Urothelium cell line (cell line): ENCODE results near the gene BACE1.
"Not testable (repeated sequence)": the region's sequence is repeated elsewhere in the genome, so short reads cannot be mapped to it uniquely, and the experiment has no call there.

Experiments used
- DNase-seq: peaks from one replicate; pipeline ENCODE4 v3.0.0; 2011; ENCODE audit warnings: low spot score, mixed read lengths
- FAIRE-seq: peaks from 2 replicates; lab custom pipeline; 2011; peaks lifted over from hg19 to GRCh38; lab: Jason Lieb, UNC

The BACE1 gene

GRCh38 chr11:117316197-117316961, at the start of gene BACE1:
BACE1 (minus strand) TSS chr11:117316256; CDS start chr11:117315795, 461 bp downstream.
- FAIRE-seq (peak; percentile 62), DNase-seq (peak; percentile 86)

GRCh38 chr11:117361432-117361831, 45.4 kb upstream of the BACE1 start:
- DNase-seq (no peak), FAIRE-seq (no peak)

GRCh38 chr11:117356126-117356890, 40.3 kb upstream of the BACE1 start:
- FAIRE-seq (no peak), DNase-seq (no peak)

GRCh38 chr11:117354550-117354949, 38.5 kb upstream of the BACE1 start:
- FAIRE-seq (no peak), DNase-seq (no peak)

DNA sequence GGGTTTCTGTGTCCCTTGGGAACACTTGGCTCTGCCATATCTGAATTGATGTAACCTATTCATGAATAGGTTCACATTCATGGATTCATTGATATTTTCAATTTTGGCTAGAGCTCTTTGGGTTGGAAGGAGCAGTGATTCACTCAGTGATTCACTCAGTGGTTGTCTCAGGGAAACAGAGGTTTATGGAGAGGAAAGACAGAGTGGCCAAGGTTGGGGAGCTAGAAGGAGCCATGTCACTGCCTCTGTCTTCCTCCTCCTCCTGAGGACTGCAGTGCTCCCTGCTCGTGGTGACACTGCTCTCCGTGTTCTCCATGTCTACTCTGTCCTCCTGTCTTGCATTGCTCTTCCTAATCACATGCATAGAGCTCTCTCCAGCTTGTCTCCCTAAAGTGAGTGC, 29.0 kb upstream of the BACE1 start:
- DNase-seq = no peak
- FAIRE-seq = no peak

GRCh38 chr11:117337076-117337475, 21.0 kb upstream of the BACE1 start:
- FAIRE-seq (no peak), DNase-seq (no peak)

- no peak for FAIRE-seq
Observed at GRCh38 chr11:117335399-117335798, 19.3 kb upstream of the BACE1 start.

DNA sequence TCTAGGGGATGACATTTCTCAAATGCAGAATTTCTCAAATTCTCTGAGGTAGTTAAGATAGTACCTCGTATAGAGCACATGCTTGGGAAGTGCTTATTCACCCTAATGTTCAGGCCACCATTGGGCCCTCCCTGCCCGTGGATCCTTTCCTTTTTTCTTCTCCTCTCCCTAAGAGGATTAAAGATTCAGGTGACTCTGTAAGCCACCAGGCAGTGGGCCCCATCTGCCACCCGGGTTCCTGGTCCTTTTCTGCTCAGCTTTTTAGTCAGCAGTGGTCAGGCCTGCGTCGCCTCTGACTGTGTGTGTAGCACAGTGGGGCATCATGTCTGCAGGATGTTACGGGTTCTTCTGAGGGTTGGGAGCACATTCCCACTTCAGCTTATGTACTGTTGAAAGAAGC, 18.8 kb upstream of the BACE1 start:
- no peak for DNase-seq
- FAIRE-seq = no peak

More at GRCh38 chr11:117335399-117335798, 19.3 kb upstream of the BACE1 start:
- DNase-seq = no peak

DNA sequence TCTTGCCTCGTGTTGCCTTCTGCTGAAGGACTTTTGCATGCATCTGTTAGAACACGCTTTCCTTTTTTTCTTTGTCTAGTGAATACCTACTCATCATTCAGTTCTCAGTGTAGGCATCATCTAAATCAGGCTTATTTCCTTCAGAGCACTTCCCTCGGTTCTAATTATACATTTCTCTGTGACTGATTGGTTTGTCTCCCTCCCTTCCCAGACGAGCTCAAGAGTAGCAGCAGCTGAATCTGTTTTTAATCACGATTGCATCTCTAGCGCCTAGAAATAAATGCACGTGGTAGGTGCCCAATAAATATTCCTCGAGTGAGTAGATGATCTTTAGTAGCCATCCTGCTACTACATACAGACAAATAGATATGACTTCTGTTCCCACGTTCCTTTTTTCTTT, 17.9 kb upstream of the BACE1 start:
- FAIRE-seq (no peak), DNase-seq (no peak)

GRCh38 chr11:117332843-117333242, 16.8 kb upstream of the BACE1 start:
- no peak for FAIRE-seq
- DNase-seq = no peak

DNA sequence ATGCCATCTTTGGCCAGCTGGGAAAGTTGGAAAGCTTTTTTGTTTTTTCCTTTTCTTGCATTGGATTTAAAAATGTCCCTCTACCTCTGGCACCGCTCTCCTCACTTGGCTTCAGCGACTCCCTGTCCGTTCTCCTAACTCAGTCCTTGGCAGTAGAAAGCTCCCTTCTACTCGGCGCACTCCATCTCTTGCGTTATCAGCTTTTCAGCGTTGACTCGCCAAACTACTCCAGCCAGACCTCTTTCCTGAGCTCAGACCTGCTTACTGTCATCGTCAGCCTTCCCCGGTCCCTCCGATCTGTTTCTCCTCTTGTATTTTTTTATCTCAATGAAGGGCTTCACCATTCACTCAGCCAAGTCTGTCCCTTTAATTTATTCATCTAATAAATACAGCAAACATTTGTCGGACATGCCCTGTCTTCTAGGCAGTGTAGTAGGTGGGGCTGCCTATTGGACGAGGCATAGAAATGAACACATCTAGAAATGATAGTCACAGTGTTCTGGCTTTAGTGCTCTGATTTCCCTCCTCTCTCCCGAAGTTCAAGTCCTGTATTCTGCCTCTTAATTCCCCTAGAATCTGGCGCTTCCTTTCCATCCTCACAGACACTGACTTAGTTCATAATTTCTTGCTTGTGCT, 12.4 kb upstream of the BACE1 start:
- DNase-seq = peak; percentile 4
- no peak for FAIRE-seq

DNA sequence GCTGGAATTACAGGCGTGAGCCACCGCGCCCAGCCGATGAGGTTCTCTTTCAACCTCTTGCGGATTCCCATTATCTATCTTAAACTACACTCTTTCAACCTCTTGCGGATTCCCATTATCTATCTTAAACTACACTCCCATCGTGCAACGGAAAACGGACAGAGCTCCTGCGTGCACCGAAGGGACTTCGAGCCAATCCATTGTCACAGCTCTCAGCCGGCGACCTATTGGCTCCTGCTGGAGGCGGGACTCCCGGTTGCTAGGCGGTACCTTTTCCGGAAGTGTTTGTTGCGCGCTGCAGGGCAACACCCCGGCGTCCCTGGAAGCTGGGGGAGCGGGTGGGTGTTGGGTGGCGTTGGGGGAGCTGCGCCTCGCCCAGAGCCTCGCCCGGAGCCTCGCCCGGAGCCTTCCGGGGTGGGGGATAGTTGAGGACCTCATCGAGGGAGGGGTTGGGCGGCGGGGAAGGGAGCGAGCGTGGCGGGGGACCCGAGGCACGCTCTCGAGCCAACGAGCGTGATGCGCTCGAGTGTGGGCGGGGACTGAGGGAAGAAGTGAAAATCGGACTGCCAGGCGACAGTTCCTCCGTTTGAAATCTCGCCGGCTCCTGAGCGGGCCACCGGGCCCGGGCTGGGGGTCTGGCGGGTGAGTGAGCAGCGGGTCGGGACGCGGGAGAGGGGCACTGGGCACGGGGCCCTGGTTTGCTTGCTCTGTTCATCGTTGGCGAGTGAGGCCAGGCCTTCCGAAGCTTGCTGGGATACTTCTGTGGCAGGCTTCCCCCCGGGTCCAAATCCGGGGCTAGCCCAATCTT, 11.7 kb upstream of the BACE1 start, which contains the start of gene CEP164:
Gene CEP164, plus strand, starts transcription at position 288 of the 808 bp plus-strand sequence. CDS start 10,733 bp downstream, outside the sequence.
- FAIRE-seq (no peak), DNase-seq (peak; percentile 94)

- not testable (repeated sequence) for FAIRE-seq, DNase-seq
Observed at GRCh38 chr11:117327255-117327566, 11.2 kb upstream of the BACE1 start.

DNA sequence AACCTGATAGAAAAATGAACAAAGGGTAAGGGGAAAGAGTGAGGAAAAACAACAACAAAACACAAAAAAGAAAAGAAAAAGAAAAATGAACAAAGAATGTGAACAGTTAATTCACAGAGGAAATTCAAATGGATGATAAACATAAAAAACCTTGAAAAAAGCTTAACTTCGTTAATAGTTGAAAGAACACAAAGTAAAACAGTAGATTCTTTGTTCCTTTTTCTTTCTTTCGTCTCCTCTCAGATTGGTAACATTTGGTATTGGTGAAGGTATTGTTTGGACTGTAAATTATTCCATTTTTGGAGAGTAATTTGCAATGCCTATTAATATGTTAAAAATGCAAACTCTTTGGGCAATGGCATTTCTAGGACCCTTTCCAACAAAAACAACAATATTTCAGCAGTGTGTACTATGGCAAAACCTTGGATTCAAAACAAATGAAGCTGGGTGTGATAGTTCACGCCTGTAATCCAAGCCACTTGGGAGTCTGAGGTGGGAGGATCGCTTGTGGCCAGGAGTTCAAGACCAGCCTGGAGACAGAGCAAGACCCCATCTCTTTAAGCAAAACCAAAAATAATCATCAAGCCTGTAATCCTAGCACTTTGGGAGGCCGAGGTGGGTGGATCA, 3.3 kb upstream of the BACE1 start:
- FAIRE-seq (no peak), DNase-seq (no peak)

- DNase-seq (no peak), FAIRE-seq (no peak)
Observed at GRCh38 chr11:117318738-117319137, 2.7 kb upstream of the BACE1 start.

GRCh38 chr11:117315285-117316196, 515 bp downstream of the BACE1 start:
- FAIRE-seq (no peak), DNase-seq (no peak)

GRCh38 chr11:117314840-117315239, 1.2 kb downstream of the BACE1 start:
- FAIRE-seq (no peak), DNase-seq (no peak)

DNA sequence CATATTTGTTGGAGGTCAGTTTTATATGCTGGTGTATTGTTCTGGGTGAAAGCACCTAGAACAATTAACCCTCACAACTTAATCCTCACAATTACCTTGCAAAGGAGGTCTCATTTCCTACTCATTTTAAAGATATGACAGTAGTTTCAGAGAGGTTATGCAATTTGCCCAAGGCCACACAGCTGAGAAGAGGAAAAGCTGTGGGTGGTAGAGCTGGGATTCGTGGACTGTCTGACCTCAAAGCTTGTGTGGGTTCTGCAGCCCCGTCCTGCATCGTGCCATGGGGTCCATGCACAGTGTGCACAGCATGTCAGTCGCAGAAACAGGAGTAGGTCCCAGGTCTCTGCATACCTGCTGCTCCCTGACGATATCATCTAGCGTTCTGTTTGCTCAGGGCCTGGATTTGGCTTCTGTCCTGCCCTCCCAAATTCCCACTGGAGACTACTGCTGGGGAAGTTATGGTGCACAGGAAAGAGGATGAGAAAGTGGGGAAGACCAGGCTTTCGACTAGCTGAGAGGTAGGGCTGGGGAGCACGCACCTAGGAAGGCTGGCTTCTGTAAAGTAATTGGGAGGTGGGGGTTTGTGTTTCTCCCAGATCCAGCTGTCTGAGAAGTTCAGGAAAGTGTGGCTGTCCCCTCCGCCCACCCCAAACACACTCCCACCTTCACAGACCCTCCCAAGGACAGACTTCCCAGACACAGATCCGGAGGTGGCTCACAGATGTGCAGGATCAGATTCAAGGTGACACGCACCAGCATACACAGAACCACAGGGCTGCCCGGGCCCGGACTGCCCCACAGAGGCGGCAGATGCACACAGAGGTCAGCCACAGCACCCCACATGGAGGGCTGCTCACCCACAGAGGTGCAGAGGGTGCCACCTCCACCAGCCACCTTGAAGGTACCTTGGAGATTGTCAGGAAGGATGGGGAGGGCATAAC, 2.0 kb downstream of the BACE1 start:
- FAIRE-seq = no peak
- no peak for DNase-seq
